Activated T-helper 1 cell treated with anti-CD3 and anti-CD28 coated beads, Interleukin-12 subunit alpha, Interleukin-12 subunit beta, Interleukin-2, Interleukin-4 antibody, amounts not matched to agents 30 ng/mL and 10 ng/mL and 1 ng/mL, durations not matched to agents 14 hours and 24 hours and 36 hours (primary cell): ENCODE data around the gene FAM120A. TPM values are rescaled to one million over a fixed set of nuclear protein-coding genes. Genes with fewer than 3 reads are reported as not detected.

Experiments used
- DNase-seq: peaks from one replicate; pipeline ENCODE4 v3.0.0; 2021; ENCODE audit warnings: low spot score
- H3K27ac Mint-ChIP-seq: one replicate; pipeline ENCODE4 v1.8.0; 2021; ENCODE audit warnings: mild to moderate bottlenecking, mixed read lengths
- H3K27me3 Mint-ChIP-seq: one replicate; pipeline ENCODE4 v1.8.0; 2022; ENCODE audit warnings: mild to moderate bottlenecking, moderate library complexity, mixed read lengths; ENCODE audit not compliant: insufficient read depth
- H3K36me3 Mint-ChIP-seq: one replicate; pipeline ENCODE4 v1.8.0; 2021; ENCODE audit warnings: low read depth, mixed read lengths
- H3K4me1 Mint-ChIP-seq: one replicate; pipeline ENCODE4 v1.8.0; 2021; ENCODE audit warnings: low read depth, mixed read lengths
- H3K4me3 Mint-ChIP-seq: one replicate; pipeline ENCODE4 v1.8.0; 2021; ENCODE audit warnings: mild to moderate bottlenecking, moderate library complexity, mixed read lengths
- H3K9me3 Mint-ChIP-seq: one replicate; pipeline ENCODE4 v1.8.0; 2021; ENCODE audit warnings: mixed read lengths
- intact Hi-C: fragments of 100-400 bp; cut with micrococcal nuclease; formaldehyde crosslinking; loops from one replicate; pipeline ENCODE4 v1.15.1; 2024
- total RNA-seq: library from RNA; stranded (reverse); gene quantifications from 2 replicates; pipeline ENCODE4 v1.2.3, GENCODE V29; 2022

Gene FAM120A
- total RNA-seq, 1 donor from 2014 or later: 147 TPM

- no peak overlapping the region for H3K4me3 Mint-ChIP-seq
- H3K36me3 Mint-ChIP-seq: peaks cover 43% of the 10 kb centered on the region
- intact Hi-C loops: no loop called here
- H3K27me3 Mint-ChIP-seq: no peaks in the 10 kb centered on the region
- no peak for DNase-seq
- H3K9me3 Mint-ChIP-seq: no peaks in the 10 kb centered on the region
- H3K4me1 Mint-ChIP-seq: peaks cover 2% of the 10 kb centered on the region
- H3K27ac Mint-ChIP-seq: no peak overlapping the region
Measured at GRCh38 chr9:93558503-93558902, 107.0 kb downstream of the FAM120A start.

GRCh38 chr9:93560991-93561390, 109.5 kb downstream of the FAM120A start:
- intact Hi-C loops: no loop called here
- Mint-ChIP-seq H3K27me3 (no peaks in the 10 kb centered on the region), H3K4me3 (no peak overlapping the region), H3K36me3 (peaks cover 47% of the 10 kb centered on the region), H3K9me3 (no peaks in the 10 kb centered on the region), H3K4me1 (peaks cover 14% of the 10 kb centered on the region), H3K27ac (no peak overlapping the region)
- no peak for DNase-seq

- Mint-ChIP-seq H3K9me3 (no peaks in the 10 kb centered on the region), H3K36me3 (peaks cover 41% of the 10 kb centered on the region), H3K27me3 (no peaks in the 10 kb centered on the region), H3K4me3 (no peak overlapping the region), H3K4me1 (peaks cover 17% of the 10 kb centered on the region), H3K27ac (no peak overlapping the region)
- intact Hi-C loops: no loop called here
- DNase-seq: no peak
Measured at GRCh38 chr9:93562157-93562556, 110.7 kb downstream of the FAM120A start.

DNA sequence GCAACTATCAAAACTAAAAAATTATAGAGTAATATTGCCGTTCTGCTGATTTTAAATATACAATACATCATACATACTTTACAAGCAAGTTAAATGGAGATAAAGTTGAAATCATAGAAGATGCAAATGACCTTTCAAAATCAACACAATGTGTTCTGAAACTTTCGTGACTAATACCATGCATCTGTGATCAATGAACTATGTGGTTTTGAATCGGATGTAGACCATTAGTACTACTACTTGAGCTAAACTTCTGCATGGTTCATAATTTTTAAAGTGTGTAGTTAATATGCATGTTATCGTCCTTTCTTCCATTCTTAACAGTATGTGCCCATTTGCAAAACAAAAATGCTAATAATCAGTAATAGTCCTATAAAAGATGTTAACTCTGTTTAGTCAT, 113.6 kb downstream of the FAM120A start:
- Mint-ChIP-seq H3K36me3 (peaks cover 30% of the 10 kb centered on the region), H3K4me3 (no peak overlapping the region), H3K27me3 (no peaks in the 10 kb centered on the region), H3K4me1 (peaks cover 22% of the 10 kb centered on the region), H3K9me3 (peaks cover under 1% of the 10 kb centered on the region), H3K27ac (no peak overlapping the region)
- intact Hi-C loops: no loop called here
- no peak for DNase-seq

DNA sequence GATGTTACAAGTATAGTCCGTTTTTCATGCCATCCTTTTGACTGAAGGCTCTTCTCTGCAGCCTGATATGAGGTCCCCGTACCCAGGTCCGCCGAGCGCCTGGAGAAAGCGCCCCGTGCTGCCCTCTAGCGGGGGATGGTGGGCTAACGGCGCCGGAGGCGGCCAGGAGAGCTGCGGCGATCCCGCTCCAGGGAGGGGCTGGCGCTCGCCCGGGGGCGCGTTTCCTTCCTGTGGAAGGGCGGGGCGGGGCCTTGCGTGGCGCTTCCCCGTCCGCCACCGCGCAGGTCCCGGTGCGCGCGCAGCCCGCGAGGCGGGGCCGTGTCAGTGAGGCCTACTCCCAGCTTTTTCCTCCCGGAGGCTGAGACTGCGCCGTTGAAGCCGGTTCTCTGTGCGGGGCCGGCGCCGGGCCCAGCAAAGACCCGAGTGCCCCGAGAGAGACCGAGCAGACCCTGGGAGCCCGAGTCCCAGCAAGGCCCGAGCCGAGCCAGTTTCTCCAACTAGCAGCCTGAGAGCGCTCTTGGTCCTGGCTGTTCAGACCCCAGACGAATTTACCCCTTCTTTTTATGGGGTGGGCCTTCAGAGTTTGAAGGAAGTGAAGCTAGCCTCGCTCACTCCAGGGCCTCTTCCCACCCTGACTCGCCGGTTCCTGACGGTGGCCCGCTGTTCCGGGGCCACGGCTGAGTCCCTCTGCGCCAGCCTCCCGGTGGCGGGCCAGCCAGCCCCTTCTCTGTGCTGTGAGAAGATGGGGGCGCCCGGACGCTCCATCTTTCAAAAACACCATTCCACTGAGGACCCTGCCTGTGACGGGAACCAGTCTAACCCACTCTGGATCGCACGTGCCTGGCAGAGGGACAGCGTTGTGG, 115.2 kb downstream of the FAM120A start:
- intact Hi-C loops: loop anchor here (1.0 kb wide), 5 partner anchors 10 to 896 kb away; partner anchors contain the start of genes CARD19, FAM120AOS, IPPK and PHF2
- Mint-ChIP-seq H3K27ac (peak overlapping the region; percentile 87), H3K9me3 (peaks cover 12% of the 10 kb centered on the region), H3K4me1 (peaks cover 22% of the 10 kb centered on the region), H3K27me3 (no peaks in the 10 kb centered on the region), H3K4me3 (peak overlapping the region; percentile 85), H3K36me3 (peaks cover 38% of the 10 kb centered on the region)
- peak; percentile 99 for DNase-seq

DNA sequence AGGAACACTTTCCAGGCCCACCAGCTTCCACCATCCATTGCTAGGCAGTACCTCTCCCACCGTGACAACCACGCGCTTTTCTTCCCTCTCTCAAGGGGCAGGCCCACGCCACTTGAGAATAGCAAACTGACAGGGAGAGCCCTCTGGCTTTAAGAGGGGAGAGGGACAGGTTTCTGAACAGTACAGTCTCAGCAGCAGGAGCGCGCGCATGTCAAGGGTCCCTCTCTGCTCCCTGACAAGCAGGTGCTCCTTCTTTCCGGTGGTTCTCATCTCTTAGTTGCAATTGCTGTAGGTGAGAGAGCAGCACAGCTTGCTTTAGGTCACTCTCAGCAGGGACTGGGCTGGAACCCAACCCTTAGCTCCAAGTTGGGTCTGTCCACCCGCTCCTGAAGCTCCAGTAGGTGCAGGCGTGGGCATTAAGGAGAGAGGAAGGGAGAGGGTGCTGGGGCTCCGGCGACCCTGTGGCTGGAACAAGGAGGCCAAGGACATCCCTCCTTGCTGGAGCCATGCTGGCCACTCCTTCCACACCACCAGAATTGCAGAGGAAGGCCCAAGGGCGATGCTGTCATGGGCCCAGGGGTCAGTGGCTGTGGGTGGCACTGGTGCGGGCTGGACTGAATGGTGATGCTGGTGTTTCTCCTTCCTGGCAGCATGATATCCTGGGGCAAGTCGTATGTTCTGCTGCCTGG, 115.9 kb downstream of the FAM120A start:
- peak overlapping the region; percentile 87 for H3K27ac Mint-ChIP-seq
- DNase-seq: no peak
- peaks cover 22% of the 10 kb centered on the region for H3K4me1 Mint-ChIP-seq
- H3K4me3 Mint-ChIP-seq: peak overlapping the region; percentile 85
- H3K27me3 Mint-ChIP-seq: no peaks in the 10 kb centered on the region
- intact Hi-C loops: no loop called here
- H3K9me3 Mint-ChIP-seq: peaks cover 12% of the 10 kb centered on the region
- H3K36me3 Mint-ChIP-seq: peaks cover 31% of the 10 kb centered on the region

GRCh38 chr9:93568169-93568568, 116.7 kb downstream of the FAM120A start:
- H3K36me3 Mint-ChIP-seq: peaks cover 30% of the 10 kb centered on the region
- H3K9me3 Mint-ChIP-seq: peaks cover 12% of the 10 kb centered on the region

GRCh38 chr9:93569621-93570174, 118.2 kb downstream of the FAM120A start:
- Mint-ChIP-seq H3K27ac (no peak overlapping the region), H3K4me1 (peaks cover 17% of the 10 kb centered on the region), H3K36me3 (peaks cover 20% of the 10 kb centered on the region), H3K4me3 (no peak overlapping the region), H3K9me3 (peaks cover 12% of the 10 kb centered on the region), H3K27me3 (no peaks in the 10 kb centered on the region)
- DNase-seq: no peak
- intact Hi-C loops: no loop called here

More at GRCh38 chr9:93568169-93568568, 116.7 kb downstream of the FAM120A start:
- Mint-ChIP-seq H3K4me1 (peaks cover 22% of the 10 kb centered on the region), H3K4me3 (no peak overlapping the region), H3K27ac (no peak overlapping the region), H3K27me3 (no peaks in the 10 kb centered on the region)
- intact Hi-C loops: no loop called here
- DNase-seq: no peak

GRCh38 chr9:93572221-93572620, 120.7 kb downstream of the FAM120A start:
- Mint-ChIP-seq H3K27me3 (no peaks in the 10 kb centered on the region), H3K36me3 (peaks cover 12% of the 10 kb centered on the region), H3K4me3 (no peak overlapping the region), H3K4me1 (peaks cover 10% of the 10 kb centered on the region), H3K27ac (no peak overlapping the region), H3K9me3 (peaks cover 12% of the 10 kb centered on the region)
- intact Hi-C loops: no loop called here
- no peak for DNase-seq

DNA sequence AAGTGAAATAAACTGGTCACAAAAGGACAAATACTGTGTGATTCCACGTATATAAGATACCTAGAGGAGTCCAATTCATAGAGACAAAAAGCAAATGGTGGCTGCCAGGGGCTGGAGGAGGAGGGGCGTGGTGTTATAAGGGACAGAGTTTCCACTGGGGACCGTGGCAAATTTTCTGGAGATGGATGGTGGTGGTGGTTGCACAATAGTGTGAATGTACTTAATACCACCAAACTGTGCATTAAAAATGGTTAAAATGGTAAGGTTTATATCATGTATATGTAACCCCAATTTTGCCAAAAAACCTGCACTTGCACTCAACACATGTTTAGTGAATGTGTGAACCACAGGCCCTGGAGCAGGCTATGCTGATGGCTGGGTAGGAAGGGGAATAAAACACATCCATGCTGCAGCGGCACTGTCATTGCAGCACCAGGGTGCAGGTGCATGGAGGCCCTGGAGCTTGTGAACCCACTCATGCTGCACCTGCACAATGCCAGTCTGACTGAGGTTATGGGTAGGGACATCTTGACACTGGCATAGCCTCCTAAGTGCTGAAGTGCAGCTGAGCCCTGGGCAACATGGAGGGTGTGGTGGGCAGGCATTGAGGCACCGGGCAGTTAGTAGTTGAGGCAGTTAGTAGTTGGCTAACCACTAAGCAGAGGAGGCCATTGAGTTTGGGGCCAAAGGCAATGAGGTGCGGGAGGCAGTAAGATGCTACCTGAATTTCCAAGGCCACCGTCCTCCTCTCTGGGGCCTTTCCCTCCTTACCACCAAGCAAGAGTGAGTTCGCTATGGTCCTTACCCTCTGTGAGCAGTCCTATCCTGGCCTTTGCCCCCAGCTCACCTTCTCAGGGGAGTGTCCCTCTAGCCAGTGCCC, 121.4 kb downstream of the FAM120A start:
- H3K9me3 Mint-ChIP-seq: peaks cover 12% of the 10 kb centered on the region
- intact Hi-C loops: no loop called here
- no peak overlapping the region for H3K27ac Mint-ChIP-seq
- no peak for DNase-seq
- peaks cover 16% of the 10 kb centered on the region for H3K36me3 Mint-ChIP-seq
- peaks cover 15% of the 10 kb centered on the region for H3K4me1 Mint-ChIP-seq
- no peak overlapping the region for H3K4me3 Mint-ChIP-seq
- H3K27me3 Mint-ChIP-seq: no peaks in the 10 kb centered on the region

GRCh38 chr9:93573516-93573828, 122.0 kb downstream of the FAM120A start:
- Mint-ChIP-seq H3K9me3 (peaks cover 12% of the 10 kb centered on the region), H3K27ac (no peak overlapping the region), H3K4me3 (peak overlapping the region; percentile 51), H3K27me3 (no peaks in the 10 kb centered on the region), H3K4me1 (peaks cover 21% of the 10 kb centered on the region), H3K36me3 (peaks cover 17% of the 10 kb centered on the region)
- DNase-seq: no peak
- intact Hi-C loops: no loop called here

GRCh38 chr9:93574091-93574899, 122.8 kb downstream of the FAM120A start:
- Mint-ChIP-seq H3K36me3 (peaks cover 17% of the 10 kb centered on the region), H3K4me1 (peaks cover 26% of the 10 kb centered on the region), H3K27ac (no peak overlapping the region), H3K27me3 (no peaks in the 10 kb centered on the region), H3K4me3 (peak overlapping the region; percentile 66), H3K9me3 (peaks cover 12% of the 10 kb centered on the region)
- intact Hi-C loops: no loop called here
- no peak for DNase-seq
